ENCODE results near the gene ERMP1.

ERMP1 gene

GRCh38 chr9:5838884-5839571, 6.1 kb upstream of the ERMP1 start:
- TF ChIP-seq ZNF565 (CRISPR knock-in tag; conservative IDR thresholded peaks at IDR 0.05; ENCODE audit: low read depth) (no peak), ZFP3 (CRISPR knock-in tag; IDR thresholded peaks at IDR 0.05) (no peak), RARB (CRISPR knock-in tag; IDR thresholded peaks at IDR 0.05) (no peak), ZNF70 (CRISPR knock-in tag; IDR thresholded peaks at IDR 0.05) (no peak), ISL1 (CRISPR knock-in tag; IDR thresholded peaks at IDR 0.05) (no peak), GLIS3 (CRISPR knock-in tag; IDR thresholded peaks at IDR 0.05) (no peak), ESRRG (CRISPR knock-in tag; IDR thresholded peaks at IDR 0.05) (no peak), PPARA (CRISPR knock-in tag; IDR thresholded peaks at IDR 0.05; ENCODE audit: borderline replicate concordance) (no peak), SNAI2 (CRISPR knock-in tag; IDR thresholded peaks at IDR 0.05) (no peak), CSDC2 (CRISPR knock-in tag; IDR thresholded peaks at IDR 0.05) (no peak), TCF4 (CRISPR knock-in tag; IDR thresholded peaks at IDR 0.05; ENCODE audit: borderline replicate concordance) (no peak), ZC3H10 (CRISPR knock-in tag; IDR thresholded peaks at IDR 0.05) (no peak)
- TF ChIP-seq, protein P1, sequence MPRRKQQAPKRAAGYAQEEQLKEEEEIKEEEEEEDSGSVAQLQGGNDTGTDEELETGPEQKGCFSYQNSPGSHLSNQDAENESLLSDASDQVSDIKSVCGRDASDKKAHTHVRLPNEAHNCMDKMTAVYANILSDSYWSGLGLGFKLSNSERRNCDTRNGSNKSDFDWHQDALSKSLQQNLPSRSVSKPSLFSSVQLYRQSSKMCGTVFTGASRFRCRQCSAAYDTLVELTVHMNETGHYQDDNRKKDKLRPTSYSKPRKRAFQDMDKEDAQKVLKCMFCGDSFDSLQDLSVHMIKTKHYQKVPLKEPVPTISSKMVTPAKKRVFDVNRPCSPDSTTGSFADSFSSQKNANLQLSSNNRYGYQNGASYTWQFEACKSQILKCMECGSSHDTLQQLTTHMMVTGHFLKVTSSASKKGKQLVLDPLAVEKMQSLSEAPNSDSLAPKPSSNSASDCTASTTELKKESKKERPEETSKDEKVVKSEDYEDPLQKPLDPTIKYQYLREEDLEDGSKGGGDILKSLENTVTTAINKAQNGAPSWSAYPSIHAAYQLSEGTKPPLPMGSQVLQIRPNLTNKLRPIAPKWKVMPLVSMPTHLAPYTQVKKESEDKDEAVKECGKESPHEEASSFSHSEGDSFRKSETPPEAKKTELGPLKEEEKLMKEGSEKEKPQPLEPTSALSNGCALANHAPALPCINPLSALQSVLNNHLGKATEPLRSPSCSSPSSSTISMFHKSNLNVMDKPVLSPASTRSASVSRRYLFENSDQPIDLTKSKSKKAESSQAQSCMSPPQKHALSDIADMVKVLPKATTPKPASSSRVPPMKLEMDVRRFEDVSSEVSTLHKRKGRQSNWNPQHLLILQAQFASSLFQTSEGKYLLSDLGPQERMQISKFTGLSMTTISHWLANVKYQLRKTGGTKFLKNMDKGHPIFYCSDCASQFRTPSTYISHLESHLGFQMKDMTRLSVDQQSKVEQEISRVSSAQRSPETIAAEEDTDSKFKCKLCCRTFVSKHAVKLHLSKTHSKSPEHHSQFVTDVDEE (CRISPR knock-in tag; IDR thresholded peaks at IDR 0.05), result no peak
- ATAC-seq, result peak; percentile 44; the same call in 2 of the 3 replicates

DNA sequence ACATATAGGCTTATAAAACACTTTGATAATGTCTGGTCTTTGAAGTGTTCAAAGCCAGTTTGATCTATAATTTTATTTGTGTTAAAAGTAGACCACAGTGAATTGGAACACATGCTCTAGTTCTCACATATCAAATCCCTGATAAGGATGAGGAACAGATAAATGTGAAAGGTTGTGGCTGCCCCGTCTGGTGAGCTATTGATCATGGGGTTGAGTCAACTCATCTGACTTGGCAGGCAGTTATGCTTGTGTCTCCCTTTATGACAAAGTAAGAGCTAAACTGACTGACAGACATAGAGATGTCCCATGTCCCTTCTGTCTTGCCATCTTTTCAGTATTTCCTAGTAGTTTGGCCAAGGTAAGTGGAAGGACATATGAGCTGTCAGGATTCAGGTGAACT, 2.9 kb upstream of the ERMP1 start:
- ATAC-seq, result no peak
- no peak for TF ChIP-seq ZFP30 (CRISPR knock-in tag; IDR thresholded peaks at IDR 0.05)
- TF ChIP-seq, protein P2, sequence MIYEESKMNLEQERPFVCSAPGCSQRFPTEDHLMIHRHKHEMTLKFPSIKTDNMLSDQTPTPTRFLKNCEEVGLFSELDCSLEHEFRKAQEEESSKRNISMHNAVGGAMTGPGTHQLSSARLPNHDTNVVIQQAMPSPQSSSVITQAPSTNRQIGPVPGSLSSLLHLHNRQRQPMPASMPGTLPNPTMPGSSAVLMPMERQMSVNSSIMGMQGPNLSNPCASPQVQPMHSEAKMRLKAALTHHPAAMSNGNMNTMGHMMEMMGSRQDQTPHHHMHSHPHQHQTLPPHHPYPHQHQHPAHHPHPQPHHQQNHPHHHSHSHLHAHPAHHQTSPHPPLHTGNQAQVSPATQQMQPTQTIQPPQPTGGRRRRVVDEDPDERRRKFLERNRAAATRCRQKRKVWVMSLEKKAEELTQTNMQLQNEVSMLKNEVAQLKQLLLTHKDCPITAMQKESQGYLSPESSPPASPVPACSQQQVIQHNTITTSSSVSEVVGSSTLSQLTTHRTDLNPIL (CRISPR knock-in tag; IDR thresholded peaks at IDR 0.05; ENCODE audit: low read depth), result no peak
- TF ChIP-seq CSRNP3 (CRISPR knock-in tag; IDR thresholded peaks at IDR 0.05), result no peak
- no peak for TF ChIP-seq SNAI2 (CRISPR knock-in tag; IDR thresholded peaks at IDR 0.05)
- TF ChIP-seq TCF4 (CRISPR knock-in tag; IDR thresholded peaks at IDR 0.05; ENCODE audit: borderline replicate concordance), result no peak
- TF ChIP-seq ZNF70 (CRISPR knock-in tag; IDR thresholded peaks at IDR 0.05), result no peak
- no peak for TF ChIP-seq ZFP3 (CRISPR knock-in tag; IDR thresholded peaks at IDR 0.05)
- TF ChIP-seq BACH2 (CRISPR knock-in tag; IDR thresholded peaks at IDR 0.05; ENCODE audit: borderline replicate concordance), result no peak
- no peak for TF ChIP-seq RARB (CRISPR knock-in tag; IDR thresholded peaks at IDR 0.05)
- no peak for TF ChIP-seq OSR1 (CRISPR knock-in tag; IDR thresholded peaks at IDR 0.05)
- TF ChIP-seq, protein P1 (CRISPR knock-in tag; IDR thresholded peaks at IDR 0.05), result no peak
- TF ChIP-seq PATZ1 (CRISPR knock-in tag; IDR thresholded peaks at IDR 0.05; ENCODE audit: borderline replicate concordance), result no peak
- no peak for TF ChIP-seq ESRRG (CRISPR knock-in tag; IDR thresholded peaks at IDR 0.05)
- TF ChIP-seq ZNF8 (CRISPR knock-in tag; IDR thresholded peaks at IDR 0.05), result no peak
- no peak for TF ChIP-seq PPARA (CRISPR knock-in tag; IDR thresholded peaks at IDR 0.05; ENCODE audit: borderline replicate concordance)
- no peak for TF ChIP-seq TOX (CRISPR knock-in tag; IDR thresholded peaks at IDR 0.05; ENCODE audit: borderline replicate concordance)
- no peak for TF ChIP-seq CSDC2 (CRISPR knock-in tag; IDR thresholded peaks at IDR 0.05)

Data from SK-N-SH treated with all-trans-retinoic acid at 6 μM for 48 hours (cell line).